ENCODE data around the gene PPL.

The PPL gene

DNA sequence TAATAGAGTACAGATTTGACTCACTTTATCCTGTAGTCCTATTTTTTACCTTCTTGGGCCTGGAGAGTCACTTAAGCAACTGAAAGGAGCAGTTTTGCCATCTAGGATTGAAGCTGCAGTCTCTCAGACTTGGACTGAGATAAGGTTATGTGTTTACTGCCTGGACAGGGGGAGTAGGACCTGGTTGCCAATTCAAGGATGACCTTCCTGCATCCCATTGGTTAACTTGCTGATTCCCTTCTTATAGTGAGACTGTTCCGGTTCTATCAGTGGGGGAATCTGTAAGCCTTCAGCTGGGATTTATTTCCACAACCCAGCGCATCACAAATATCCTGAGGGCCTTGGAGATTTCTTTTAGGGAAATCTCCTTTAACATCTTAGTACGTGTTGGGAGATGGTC lies 86.7 kb downstream of the PPL start:
- TF ChIP-seq, protein P1, sequence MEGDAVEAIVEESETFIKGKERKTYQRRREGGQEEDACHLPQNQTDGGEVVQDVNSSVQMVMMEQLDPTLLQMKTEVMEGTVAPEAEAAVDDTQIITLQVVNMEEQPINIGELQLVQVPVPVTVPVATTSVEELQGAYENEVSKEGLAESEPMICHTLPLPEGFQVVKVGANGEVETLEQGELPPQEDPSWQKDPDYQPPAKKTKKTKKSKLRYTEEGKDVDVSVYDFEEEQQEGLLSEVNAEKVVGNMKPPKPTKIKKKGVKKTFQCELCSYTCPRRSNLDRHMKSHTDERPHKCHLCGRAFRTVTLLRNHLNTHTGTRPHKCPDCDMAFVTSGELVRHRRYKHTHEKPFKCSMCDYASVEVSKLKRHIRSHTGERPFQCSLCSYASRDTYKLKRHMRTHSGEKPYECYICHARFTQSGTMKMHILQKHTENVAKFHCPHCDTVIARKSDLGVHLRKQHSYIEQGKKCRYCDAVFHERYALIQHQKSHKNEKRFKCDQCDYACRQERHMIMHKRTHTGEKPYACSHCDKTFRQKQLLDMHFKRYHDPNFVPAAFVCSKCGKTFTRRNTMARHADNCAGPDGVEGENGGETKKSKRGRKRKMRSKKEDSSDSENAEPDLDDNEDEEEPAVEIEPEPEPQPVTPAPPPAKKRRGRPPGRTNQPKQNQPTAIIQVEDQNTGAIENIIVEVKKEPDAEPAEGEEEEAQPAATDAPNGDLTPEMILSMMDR (conservative IDR thresholded peaks at IDR 0.05; ENCODE audit: control insufficient read depth, insufficient read depth, low read depth, low read length) = no peak
- H3K4me3 ChIP-seq (ENCODE audit: control insufficient read depth, low read depth, low read length) = peak overlapping the region; percentile 1
- peak; percentile 45 for DNase-seq (ENCODE audit: low read depth)

DNA sequence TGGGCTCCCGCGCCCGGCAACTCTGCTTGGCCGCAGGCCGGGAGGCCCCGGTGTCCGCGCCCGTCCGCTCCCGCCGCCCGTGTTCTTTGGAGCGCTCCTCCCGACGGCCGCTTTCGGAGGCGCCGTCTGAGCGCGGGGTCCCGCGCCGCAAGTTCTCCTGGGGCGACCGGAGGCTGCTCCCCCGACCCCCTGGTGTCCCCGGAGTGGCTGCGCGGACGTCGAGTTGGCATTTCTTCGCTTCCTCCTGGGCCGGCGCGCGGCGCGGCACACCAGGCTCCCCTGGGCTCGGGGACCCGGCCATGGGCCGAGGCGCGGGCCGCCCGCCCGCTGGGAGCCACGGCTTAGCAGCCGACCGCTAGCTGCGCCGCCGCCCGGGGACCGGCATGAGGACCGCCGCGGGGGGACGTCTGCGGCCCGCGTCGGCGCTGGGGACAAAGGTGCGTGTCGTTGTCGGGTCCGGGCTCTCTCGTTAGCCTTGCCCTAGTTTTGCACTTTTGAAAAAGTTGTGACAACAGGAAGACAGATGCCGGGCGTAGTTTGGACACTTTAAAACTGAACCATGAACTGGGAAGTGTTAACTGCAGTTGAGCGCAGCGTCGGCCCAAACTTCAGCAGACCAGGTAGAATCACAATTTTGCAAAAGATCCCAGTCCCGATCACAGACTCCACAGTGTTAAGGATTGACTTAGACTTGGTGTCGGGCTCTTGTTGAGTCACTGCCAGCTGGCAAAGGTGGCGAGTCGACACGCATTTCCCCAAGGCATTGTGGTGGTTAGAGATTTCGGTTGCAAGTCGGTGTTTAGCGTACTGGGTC lies 89.0 kb downstream of the PPL start:
- TF ChIP-seq, protein P1 (conservative IDR thresholded peaks at IDR 0.05; ENCODE audit: control insufficient read depth, insufficient read depth, low read depth, low read length) = no peak
- peak overlapping the region; percentile 70 for H3K4me3 ChIP-seq (ENCODE audit: control insufficient read depth, low read depth, low read length)
- peak; percentile 85 for DNase-seq (ENCODE audit: low read depth)

DNA sequence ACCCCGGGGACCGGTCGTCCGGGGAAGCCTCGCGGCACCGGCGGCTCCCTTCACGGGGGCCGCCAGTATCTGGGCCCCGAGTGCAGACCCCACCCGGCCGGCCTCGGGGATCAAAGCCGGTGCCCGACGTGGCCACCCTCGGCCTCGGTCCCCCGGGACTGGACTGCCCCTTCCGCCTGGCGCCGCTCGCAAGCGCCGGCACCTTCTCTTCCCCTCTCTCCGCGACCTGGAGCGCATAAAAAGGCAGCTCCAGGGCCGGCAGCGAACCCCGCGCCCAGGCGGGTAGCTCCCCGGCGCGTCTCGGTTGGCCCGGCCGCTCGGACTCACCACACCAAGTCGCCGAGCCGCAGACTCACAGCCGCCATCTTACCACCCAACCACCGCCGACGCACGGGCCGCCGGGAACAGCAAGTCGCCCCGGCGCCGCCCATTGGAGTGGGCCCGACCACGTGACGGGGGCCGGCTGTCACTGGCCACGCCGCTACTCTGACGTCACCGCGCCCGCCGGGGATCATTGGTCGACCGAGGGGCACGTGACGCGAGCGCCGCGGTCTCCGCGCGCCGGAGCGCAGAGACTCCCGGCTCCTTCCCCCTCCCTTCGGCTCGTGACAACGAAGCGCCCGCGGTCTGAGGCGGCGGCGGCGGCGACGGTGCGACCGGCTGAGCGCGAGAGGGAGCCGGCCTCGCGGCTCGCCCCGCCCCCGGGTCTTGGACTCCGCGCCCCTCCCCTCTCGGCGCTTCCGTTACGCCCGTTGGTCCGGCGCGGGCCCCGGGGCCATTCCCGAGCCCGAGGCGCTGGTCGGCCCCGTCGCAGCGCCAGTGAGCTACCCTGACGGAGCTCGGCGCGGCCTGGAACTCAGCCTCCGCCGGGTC lies 89.8 kb downstream of the PPL start, which contains the start of the genes GLYR1 and UBN1:
Gene GLYR1, minus strand, starts transcription at position 388 of the 873 bp plus-strand sequence. Its CDS starts 23 bp downstream, at position 365.
Gene UBN1, plus strand, starts transcription at position 581 of the 873 bp plus-strand sequence. CDS start 5,437 bp downstream, outside the sequence.
- TF ChIP-seq, protein P1 (conservative IDR thresholded peaks at IDR 0.05; ENCODE audit: control insufficient read depth, insufficient read depth, low read depth, low read length) = no peak
- H3K4me3 ChIP-seq (ENCODE audit: control insufficient read depth, low read depth, low read length) = peak within 1 kb of the TSS; percentile 86

DNA sequence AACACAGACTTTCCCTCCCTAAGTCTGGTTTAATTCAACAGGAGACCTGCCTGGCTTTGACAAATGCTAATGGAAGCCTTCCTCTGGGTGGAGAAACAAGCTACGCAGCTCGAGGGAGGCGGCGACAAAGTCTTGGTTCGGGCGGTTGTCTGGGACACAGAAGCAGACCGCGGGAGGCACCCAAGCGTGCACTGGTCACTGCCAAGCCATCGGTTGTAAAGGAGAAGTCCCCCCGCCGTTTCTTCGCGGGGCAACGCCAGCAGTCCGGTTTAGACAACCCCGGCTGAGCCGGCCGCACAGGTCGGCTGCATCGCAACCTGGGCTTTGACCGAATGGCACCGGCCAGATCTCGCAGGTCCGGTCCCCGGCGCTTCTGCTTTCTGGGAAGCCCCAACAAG lies 90.4 kb downstream of the PPL start:
- peak; percentile 54 for DNase-seq (ENCODE audit: low read depth)
- TF ChIP-seq, protein P1 (conservative IDR thresholded peaks at IDR 0.05; ENCODE audit: control insufficient read depth, insufficient read depth, low read depth, low read length) = no peak
- H3K4me3 ChIP-seq (ENCODE audit: control insufficient read depth, low read depth, low read length) = peak overlapping the region; percentile 86

More for the DNA sequence above, 89.8 kb downstream of the PPL start, which contains the start of the genes GLYR1 and UBN1:
- peak; percentile 94 for DNase-seq (ENCODE audit: low read depth)

DNA sequence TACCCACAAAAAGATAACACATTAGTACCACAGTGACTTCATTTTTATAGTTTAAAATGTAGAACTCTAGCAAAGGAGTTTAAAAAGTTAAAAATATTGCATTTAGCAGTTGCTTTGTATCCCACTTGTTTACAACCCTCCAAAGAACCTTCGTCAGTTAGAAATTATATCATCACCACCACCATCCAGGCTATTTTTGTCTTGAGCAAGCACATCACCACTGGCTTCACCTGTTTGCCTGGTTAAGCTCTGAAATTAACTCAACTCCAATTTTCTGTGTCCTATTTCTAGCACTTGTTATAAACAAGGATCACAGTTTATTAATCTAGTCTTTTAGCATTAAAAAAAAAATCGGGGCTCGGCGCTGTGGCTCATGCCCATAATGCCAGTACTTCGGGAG lies 96.0 kb downstream of the PPL start:
- TF ChIP-seq, protein P1 (conservative IDR thresholded peaks at IDR 0.05; ENCODE audit: control insufficient read depth, insufficient read depth, low read depth, low read length) = no peak
- DNase-seq (ENCODE audit: low read depth) = no peak
- no peak overlapping the region for H3K4me3 ChIP-seq (ENCODE audit: control insufficient read depth, low read depth, low read length)

DNA sequence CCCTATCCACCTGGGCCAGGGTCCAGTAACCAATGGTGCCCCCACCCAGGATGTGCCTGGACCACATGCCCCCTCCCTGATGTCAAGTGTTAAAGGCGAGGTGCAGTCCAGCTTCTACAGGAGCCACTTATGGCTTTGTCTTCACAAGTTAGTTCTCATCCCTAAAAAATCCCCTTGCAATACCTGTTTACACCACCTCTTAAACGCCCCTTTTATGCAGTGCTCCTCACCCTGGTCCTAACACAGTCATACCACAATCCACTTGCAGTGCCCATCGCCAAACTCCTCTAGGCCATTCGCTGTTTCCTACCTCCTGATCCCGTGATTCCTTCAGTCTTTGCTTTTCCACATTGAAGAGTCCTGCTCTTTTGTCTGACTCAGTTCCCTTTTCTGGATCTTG lies 97.0 kb downstream of the PPL start:
- peak; percentile 20 for DNase-seq (ENCODE audit: low read depth)
- H3K4me3 ChIP-seq (ENCODE audit: control insufficient read depth, low read depth, low read length) = no peak overlapping the region
- TF ChIP-seq, protein P1 (conservative IDR thresholded peaks at IDR 0.05; ENCODE audit: control insufficient read depth, insufficient read depth, low read depth, low read length) = no peak

Data from fibroblast of mammary gland (primary cell).